Right cardiac atrium (tissue), 5 donors: Measurements from ENCODE around the gene KLK3. TPM values are rescaled to one million over a fixed set of nuclear protein-coding genes. Genes with fewer than 3 reads are reported as not detected.
"Not testable (repeated sequence)": the region's sequence is repeated elsewhere in the genome, so short reads cannot be mapped to it uniquely, and the experiment has no call there.

Source experiments
- ATAC-seq, 2 donors: fragments of 200-7000 bp; cut with Tn5 transposase; one replicate each; pipeline versions ENCODE4 v1.8.0 to v1.9.1; 2020; ENCODE audit warnings: moderate library complexity in 2 of 2, mild to moderate bottlenecking in 1 of 2
- DNase-seq, 3 donors: peaks; one replicate each; pipeline ENCODE4 v3.0.0-alpha.2; 2020
- H3K27ac ChIP-seq: one replicate; pipeline ENCODE4 v1.5.1; 2013; ENCODE audit warnings: mild to moderate bottlenecking, low read length, control low read depth, moderate library complexity
- H3K27me3 ChIP-seq: one replicate; pipeline ENCODE4 v1.6.1; 2013; ENCODE audit not compliant: control insufficient read depth, insufficient read depth
- H3K4me1 ChIP-seq: one replicate; pipeline ENCODE4 v1.6.1; 2013; ENCODE audit warnings: low read length; ENCODE audit not compliant: control insufficient read depth, insufficient read depth
- H3K4me3 ChIP-seq: one replicate; pipeline ENCODE4 v1.5.1; 2013; ENCODE audit warnings: low read length, control low read depth
- H3K9me3 ChIP-seq: one replicate; pipeline ENCODE4 v1.6.1; 2013; ENCODE audit warnings: low read length; ENCODE audit not compliant: control insufficient read depth
- WGBS: extraction: QIAGEN DNeasy Blood & Tissue Kit; methylation state at CpG from one replicate; pipeline ENCODE4 v1.1.7; 2013; 5-methylcytosine and 5-hydroxymethylcytosine counted together
- intact Hi-C, 4 donors: fragments of 100-400 bp; cut with DNase I; formaldehyde crosslinking; loops; one replicate each; pipeline versions ENCODE4 v1.11.0 to v1.14.0; 2022 to 2023
- polyA plus RNA-seq: library from polyadenylated mRNA; stranded (reverse); fragments of 200-250 nt; gene quantifications from one replicate; pipeline ENCODE4 v1.2.3, GENCODE V29; 2013
- total RNA-seq, 4 donors: library from RNA; stranded (reverse); fragmentation: NEBNext Ultra II Directional; extraction: Animal tissue kit (Norgen Biotek cat#: 25700); gene quantifications; one replicate each; pipeline ENCODE4 v1.2.1, GENCODE V29; 2021
- donor health status: healthy with polysubstance abuse.
- donor health status: DM: no; HTN: yes; CAD: no.
- donor health status: DM: no; HTN: no; CAD: no.
- donor health status: DM: no; HTN: yes; CAD: no; lungs with severe emphysema.
- donor health status: DM: yes; HTN: yes; CAD: no.

The KLK3 gene
- total and polyA plus RNA-seq, 5 donors, result not detected

DNA sequence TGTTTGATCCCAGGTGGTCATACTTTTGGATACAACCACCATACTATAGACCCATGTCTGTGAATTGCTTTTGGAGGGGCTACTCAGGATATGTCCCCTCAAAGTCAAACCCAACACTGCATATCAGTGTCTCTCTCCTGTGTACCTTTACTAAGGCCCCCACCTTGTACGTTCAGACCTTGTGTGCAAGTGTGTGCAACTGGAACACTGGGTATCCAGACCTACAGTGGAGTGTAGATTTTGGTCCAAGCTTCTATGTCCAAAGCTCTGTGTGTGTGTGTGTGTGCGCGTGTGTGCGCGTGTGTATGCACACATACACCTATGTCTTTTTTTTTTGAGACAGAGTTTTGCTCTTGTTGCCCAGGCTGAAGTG, 36.5 kb downstream of the KLK3 start:
- Histone ChIP-seq H3K4me1 (no peaks in the 10 kb centered on the region), H3K9me3 (no peaks in the 10 kb centered on the region), H3K27me3 (no peaks in the 10 kb centered on the region), H3K4me3 (no peak overlapping the region), H3K27ac (no peak overlapping the region)
- no peak for DNase-seq
- intact Hi-C loops, result no loop called here
- ATAC-seq, result no peak
- WGBS, result 85% methylated on average over 5 of the region's 5 CpGs

DNA sequence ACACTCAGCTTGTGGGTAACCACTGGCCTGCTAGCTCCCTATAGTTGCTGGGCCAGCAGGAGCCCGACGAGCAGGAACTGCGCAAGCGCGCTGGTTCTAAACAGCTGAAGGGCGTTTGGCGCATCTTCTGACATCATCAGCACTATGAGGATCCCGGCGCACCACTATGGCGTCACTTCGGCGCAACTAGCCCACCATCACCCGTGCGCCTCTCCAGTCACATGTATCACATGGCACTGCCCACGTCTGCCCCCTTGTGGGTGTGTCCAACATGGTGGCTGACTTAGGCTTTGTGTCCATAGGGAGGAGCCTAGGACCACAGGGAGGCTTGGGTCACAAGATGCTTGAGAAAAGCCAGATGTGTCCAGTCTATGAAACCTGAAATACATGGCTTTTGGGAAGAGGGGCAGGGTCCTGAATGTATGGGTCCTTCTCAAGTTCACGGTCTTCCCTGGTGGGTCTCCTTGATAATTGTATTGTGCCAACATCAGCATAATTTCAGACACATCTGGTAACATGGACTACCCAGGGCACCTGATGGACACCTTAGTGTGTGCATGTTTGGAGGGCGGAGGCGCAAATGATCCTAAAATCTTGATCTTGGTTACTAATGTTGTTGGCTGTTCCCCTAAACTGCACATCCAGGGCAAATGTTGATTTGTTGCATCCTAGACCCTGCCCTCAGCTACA, 38.5 kb downstream of the KLK3 start:
- 86% methylated on average over 18 of the region's 18 CpGs for WGBS
- H3K27ac ChIP-seq, result no peak overlapping the region
- H3K9me3 ChIP-seq, result no peaks in the 10 kb centered on the region
- no peak for ATAC-seq
- no peak for DNase-seq
- no peak overlapping the region for H3K4me3 ChIP-seq
- intact Hi-C loops, result no loop called here
- H3K4me1 ChIP-seq, result no peaks in the 10 kb centered on the region
- no peaks in the 10 kb centered on the region for H3K27me3 ChIP-seq

DNA sequence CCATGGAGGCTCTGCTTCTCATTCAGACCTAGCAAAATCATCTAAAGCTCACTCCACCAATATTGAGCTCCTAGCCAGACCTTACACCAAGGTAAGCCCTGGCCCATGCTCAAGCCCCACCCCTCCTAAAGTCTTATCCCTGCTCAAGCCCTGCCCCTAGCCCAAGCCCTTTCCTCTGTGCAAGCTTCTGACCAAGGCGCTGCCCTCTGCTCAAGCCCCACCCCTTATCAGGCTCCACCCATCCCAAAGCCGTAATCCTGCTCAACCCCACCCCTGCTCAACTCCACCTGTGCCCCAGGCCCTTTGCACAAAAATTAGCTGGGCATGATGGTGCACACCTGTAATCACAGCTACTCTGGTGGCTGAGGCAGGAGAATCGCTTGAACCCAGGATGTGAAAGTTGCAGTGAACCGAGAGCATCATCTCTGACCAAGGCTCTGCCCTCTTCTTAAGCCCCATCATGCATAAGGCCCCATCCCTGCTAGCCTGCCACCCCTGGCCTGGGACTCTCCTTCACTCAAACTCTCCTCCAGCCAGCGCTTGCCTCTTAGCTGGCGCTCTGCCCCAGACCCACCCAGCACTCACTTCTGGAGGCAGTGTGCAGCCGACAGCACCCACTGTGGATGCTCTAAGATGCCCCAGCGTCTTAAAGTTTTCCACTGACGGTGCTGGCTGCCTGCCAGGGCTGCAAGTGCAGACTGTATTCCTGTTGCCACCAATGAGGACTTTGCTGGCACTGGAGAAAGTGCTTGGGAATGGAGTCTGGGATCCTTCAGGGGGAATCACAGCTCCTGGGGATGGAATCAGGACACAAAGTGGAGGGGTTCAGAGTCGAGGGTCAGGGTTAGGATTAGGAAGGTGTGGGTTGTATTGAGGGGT, 40.0 kb downstream of the KLK3 start:
- Histone ChIP-seq H3K27ac (no peak overlapping the region), H3K4me1 (no peaks in the 10 kb centered on the region), H3K27me3 (no peaks in the 10 kb centered on the region), H3K4me3 (no peak overlapping the region), H3K9me3 (no peaks in the 10 kb centered on the region)
- no peak for DNase-seq
- intact Hi-C loops, result no loop called here
- ATAC-seq, result peak in 1 of 2 donors; percentile 19
- WGBS, result 63% methylated on average over 10 of the region's 10 CpGs

DNA sequence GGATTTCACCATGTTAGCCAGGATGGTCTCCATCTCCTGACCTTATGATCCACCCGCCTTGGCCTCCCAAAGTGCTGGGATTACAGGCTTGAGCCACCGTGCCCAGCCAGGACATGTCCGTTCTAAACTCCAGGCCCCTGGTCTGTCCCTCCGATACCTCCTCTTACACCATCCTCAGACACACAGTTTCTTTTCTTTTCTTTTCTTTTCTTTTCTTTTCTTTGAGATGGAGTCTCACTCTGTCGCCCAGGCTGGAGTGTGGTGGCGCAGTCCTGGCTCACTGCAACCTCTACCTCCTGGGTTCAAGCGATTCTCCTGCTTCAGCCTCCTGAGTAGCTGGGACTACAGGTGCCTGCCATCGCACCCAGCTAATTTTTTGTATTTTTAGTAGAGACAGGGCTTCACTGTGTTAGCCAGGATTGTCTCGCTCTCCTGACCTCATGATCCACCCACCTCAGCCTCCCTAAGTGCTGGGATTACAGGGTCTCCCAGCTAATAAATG, 41.4 kb downstream of the KLK3 start:
- H3K4me1 ChIP-seq, H3K4me3 ChIP-seq, H3K27me3 ChIP-seq, H3K9me3 ChIP-seq, ATAC-seq, DNase-seq, intact Hi-C loops, H3K27ac ChIP-seq: not testable (repeated sequence)
- 84% methylated on average over 9 of the region's 9 CpGs for WGBS

DNA sequence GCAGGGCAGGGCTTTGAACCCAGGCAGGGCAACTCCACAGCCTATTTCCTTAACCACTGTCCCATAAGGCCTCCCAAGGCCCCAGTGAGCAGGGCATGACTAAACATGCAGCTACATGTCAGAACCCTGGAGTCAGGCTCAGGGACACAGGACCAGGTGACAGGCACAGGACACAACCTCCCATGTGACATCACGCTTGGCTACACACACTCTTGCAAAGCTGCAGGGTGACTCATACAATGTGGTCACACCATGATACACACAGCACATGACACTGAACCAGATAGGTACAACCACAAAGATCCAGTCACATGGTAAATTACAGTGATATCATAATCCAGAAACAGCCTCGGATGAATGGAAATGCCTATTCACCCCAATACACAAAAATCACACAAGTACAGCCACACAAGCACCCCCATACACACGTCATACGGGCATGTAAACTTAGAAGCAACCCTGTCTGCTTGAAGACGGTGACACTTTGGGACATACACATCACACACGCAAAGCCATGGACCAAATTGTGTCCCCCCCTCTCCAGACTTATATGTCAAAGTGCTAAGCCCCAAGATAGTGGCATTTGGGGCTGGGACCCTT, 42.0 kb downstream of the KLK3 start:
- WGBS, result 65% methylated on average over 6 of the region's 6 CpGs
- Histone ChIP-seq H3K27ac (no peak overlapping the region), H3K4me1 (no peaks in the 10 kb centered on the region), H3K9me3 (no peaks in the 10 kb centered on the region), H3K4me3 (no peak overlapping the region), H3K27me3 (no peaks in the 10 kb centered on the region)
- ATAC-seq (no peak), DNase-seq (no peak)
- intact Hi-C loops, result no loop called here

DNA sequence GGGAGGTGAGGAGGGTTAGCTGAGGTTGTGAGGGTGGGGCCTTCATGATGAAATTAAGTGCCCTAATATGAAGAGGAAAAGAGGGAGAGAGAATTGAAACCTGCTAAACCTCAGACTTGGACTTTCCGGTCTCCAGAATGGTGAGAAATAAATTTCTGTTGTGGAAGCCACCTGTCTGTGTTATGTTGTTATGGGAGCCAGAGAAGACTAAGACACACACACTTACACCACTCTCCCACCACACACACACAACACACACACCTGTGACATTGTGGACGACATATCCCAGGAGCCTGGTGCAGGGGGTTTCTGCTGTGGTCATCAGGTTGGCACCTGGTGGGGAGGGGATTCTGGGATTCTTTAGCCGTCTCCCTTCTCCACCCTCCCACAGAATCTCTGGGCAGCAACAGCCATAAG, 42.5 kb downstream of the KLK3 start:
- ATAC-seq (no peak), DNase-seq (no peak)
- Histone ChIP-seq H3K9me3 (no peaks in the 10 kb centered on the region), H3K4me3 (no peak overlapping the region), H3K4me1 (no peaks in the 10 kb centered on the region), H3K27me3 (no peaks in the 10 kb centered on the region), H3K27ac (no peak overlapping the region)
- WGBS, result 52% methylated on average over 3 of the region's 3 CpGs
- intact Hi-C loops, result no loop called here

DNA sequence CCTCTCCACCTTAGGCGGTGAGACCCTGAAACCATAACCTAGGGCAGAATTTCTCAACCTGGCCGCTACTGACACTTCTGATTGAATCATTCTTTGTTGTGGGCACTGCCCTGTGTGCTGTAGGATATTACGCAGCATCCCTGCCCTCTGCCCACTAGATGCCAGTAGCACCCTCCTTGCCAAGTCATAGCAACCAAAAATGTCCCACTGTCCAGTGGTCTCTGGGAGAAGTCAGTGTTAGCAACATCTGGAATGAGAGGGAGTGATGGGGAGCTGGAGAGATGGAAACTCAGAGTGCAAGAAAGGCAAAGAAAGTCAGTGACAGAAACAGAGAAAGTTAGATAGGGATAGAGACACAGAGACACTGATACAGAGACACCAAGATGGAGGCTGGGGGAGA, 42.9 kb downstream of the KLK3 start:
- Histone ChIP-seq H3K4me3 (no peak overlapping the region), H3K9me3 (no peaks in the 10 kb centered on the region), H3K27ac (no peak overlapping the region), H3K4me1 (no peaks in the 10 kb centered on the region), H3K27me3 (no peaks in the 10 kb centered on the region)
- DNase-seq, result no peak
- no peak for ATAC-seq
- 82% methylated on average over 3 of the region's 3 CpGs for WGBS
- intact Hi-C loops, result no loop called here

DNA sequence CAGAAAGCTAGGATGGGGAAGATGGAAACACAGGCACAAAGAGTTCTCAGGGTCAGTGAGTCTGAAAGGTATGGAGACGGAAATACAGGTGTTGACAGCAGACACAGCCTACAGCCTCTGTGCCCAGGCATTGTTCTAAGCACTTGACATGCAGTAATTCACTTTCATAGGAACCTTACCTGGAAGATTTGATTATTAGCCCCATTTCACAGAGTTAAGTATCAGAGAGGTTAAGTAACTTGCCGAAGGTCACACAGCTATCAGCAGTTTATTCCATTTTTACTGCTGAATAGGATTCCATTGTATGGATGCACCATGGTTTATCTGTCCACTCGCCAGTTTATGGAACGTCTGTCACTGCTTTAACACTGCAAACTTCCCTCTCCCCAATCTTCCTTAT, 43.3 kb downstream of the KLK3 start:
- Histone ChIP-seq H3K27me3 (no peaks in the 10 kb centered on the region), H3K4me1 (no peaks in the 10 kb centered on the region), H3K9me3 (no peaks in the 10 kb centered on the region), H3K27ac (no peak overlapping the region), H3K4me3 (no peak overlapping the region)
- 71% methylated on average over 4 of the region's 4 CpGs for WGBS
- intact Hi-C loops, result no loop called here
- DNase-seq, result no peak
- ATAC-seq, result no peak

DNA sequence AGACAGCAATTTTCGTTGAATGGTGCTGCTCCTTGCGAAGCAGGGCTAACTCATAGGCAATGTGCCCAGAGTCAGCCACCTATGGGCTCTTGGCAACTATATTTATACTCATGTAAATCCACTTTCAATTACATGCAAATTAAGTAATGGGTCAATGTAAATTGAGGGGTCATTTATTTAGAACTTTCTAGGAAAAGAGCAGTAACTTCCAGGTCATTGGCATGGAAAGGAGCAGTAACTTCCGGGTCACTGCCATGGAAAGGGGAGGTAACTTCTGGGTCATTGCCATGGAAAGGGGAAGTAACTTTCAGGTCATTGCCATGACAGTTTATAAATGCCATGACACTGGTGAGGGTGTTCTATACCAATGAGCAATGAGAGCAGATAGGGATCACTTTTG, 44.9 kb downstream of the KLK3 start:
- H3K9me3 ChIP-seq, result no peaks in the 10 kb centered on the region
- intact Hi-C loops, result no loop called here
- DNase-seq (no peak), ATAC-seq (no peak)
- H3K4me3 ChIP-seq, result no peak overlapping the region
- 92% methylated on average over 3 of the region's 3 CpGs for WGBS
- H3K27me3 ChIP-seq, result no peaks in the 10 kb centered on the region
- no peak overlapping the region for H3K27ac ChIP-seq
- no peaks in the 10 kb centered on the region for H3K4me1 ChIP-seq

DNA sequence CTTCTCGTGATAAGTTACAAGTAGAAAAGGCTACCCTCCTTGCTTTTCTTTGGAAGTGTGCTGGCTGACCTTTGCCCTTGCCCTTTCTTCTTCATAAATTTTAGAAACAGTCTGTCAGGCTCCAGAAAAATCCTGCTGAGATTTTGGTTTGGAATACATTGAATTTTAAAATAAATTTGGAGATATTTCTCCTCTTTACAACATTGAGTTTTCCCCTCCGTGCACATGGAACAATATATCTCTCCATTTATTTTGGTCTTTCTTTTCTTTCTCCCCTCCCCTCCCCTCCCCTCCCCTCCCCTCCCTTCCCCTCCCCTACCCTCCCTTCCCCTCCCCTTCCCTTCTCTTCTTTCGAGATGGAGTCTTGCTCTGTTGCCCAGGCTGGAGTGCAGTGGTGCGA, 47.9 kb downstream of the KLK3 start:
- H3K9me3 ChIP-seq, result no peaks in the 10 kb centered on the region
- no peak for DNase-seq
- no peak for ATAC-seq
- H3K4me3 ChIP-seq, result no peak overlapping the region
- H3K27me3 ChIP-seq, result no peaks in the 10 kb centered on the region
- no peak overlapping the region for H3K27ac ChIP-seq
- no peaks in the 10 kb centered on the region for H3K4me1 ChIP-seq
- 74% methylated on average over 3 of the region's 4 CpGs for WGBS
- intact Hi-C loops, result no loop called here

DNA sequence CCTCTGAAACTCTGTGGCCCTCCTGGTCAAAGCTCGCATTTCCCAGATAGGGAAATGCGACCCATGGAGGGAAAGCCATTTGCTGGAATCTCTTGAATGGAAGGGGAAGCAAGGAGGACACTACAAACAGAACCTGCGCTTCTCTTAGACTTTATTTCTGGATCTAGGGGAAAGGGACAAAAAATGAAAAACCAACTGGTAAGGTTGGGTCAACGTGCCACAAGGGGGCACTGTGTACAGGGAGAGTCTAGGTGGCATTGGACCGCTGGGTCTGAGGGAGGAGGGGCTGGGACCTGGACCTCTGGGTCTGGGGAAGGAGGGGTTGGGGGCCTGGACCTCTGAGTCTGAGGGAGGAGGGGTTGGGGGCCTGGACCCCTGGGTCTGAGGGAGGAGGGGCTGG, 51.5 kb downstream of the KLK3 start:
- H3K27me3 ChIP-seq, result no peaks in the 10 kb centered on the region
- 15% methylated on average over 5 of the region's 5 CpGs for WGBS
- DNase-seq, result peak in 1 of 3 donors; percentile 28

More for the DNA sequence above, 51.5 kb downstream of the KLK3 start:
- H3K27ac ChIP-seq, result no peak overlapping the region
- intact Hi-C loops, result no loop called here
- no peaks in the 10 kb centered on the region for H3K9me3 ChIP-seq
- H3K4me3 ChIP-seq, result no peak overlapping the region
- ATAC-seq, result no peak
- no peaks in the 10 kb centered on the region for H3K4me1 ChIP-seq
